Hematopoietic multipotent progenitor cell treated with erythropoietin and hydrocortisone succinate and interleukin-3 and kit ligand, for 17 days (in vitro differentiated cells): Measurements from ENCODE around the gene PVALEF.

Experiments used
- DNase-seq: peaks from one replicate; pipeline ENCODE4 v3.0.0-alpha.2; 2015; ENCODE audit warnings: low spot score

The PVALEF gene

DNA sequence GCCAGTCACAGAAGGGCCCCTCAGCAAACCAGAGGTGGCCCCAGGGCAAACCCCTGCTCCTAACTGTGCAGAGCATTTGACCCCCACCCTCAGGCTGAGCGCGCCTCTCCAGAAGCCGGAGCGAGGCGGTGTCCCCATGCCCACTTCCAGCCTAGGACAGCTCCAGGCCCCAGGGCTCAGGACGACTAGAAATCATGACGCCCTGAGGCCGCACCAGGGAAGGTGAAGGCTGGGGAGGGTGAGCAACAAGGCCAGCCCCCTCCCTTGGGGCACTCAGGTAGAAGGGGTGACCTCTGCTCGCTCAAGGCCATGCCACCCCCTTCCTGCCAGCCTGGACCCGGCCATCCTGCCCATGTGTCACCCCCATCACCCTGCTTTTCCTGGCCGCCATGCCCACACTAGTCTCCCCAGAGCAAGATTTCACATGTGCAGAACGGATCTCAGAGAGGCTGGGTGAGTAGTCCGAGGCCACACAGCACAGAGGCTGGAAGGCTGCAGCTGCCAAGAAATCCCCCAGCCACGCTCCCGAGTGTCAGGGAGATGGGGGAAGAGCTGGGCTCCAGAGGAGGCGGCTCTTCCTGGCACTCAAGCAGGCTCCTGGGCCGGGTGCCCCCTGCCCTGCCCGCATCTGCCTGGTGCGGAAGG, 2.1 kb upstream of the PVALEF start:
- no peak for DNase-seq

DNA sequence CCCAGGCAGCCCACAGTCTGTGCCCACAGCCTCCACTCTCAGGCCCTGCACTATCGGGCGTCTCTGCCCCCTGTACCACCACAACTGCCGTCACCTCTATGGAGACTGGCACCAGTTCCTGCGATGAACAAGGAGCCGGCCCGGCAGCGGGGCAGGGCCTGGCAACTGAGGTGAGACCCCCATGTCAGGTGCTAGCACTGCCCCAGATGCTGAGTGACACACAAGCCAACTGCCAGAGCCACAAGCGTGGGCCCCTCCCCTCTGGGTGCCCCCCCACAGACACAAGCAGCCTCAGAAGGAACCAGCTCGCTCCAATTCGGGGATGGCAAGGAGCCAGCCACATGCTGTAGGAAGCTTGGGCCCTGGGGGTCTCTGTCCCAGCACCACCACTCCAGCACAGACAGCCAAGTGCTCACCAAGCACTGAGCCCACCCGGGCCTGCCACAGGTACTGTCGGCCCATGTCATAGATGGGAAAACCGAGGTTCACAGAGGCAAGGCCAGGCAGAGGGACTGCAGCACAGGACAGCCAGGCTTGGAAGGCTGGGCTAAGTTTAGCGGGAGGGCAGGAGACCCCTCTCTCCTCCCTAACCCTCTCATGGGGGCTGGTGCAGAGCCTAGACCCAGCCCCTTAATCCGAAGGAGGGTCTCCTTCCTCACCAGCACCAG, 1.5 kb upstream of the PVALEF start:
- DNase-seq = no peak

DNA sequence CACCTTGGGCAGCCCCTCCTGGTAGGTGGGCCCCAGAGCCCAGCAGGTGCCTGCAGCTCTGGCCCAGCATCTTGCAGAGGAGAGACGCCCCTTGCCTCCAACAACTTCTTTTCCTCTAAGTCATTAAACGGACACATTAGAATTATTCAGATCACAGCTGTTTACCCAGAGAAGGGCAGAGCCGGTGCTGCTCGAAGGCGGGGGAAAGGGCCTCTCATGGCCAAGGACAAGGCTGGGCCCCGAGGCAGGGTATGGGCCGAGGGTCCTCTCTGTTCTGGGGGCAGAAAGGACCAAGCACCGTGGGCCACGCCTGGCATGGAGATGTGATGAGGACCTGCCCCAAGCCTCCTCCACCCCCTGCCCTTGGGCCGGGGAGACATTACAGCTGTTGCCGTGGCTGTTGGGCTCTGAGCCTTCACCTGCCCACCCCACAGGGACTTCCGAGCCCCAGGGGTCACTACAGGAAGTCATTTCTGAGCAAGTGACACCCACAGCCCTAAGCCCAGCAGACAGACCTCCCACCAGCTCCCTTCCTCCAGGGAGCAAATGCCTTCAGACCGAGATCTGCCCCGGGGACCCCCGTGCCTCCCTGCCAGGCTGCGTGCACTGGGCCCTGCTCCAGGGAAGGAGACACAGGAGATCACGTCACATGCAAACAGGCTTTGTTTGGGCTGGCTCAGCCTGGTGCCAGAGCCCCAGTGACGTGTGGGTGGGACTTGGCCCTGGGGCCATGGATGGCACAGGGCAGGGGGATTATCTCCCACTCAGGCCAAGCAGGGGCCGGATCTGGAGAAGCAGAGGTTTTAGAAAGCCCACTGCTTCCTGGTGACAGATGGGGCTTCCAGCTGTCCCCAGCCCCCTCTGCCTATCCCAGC, 699 bp upstream of the PVALEF start:
- no peak for DNase-seq

DNA sequence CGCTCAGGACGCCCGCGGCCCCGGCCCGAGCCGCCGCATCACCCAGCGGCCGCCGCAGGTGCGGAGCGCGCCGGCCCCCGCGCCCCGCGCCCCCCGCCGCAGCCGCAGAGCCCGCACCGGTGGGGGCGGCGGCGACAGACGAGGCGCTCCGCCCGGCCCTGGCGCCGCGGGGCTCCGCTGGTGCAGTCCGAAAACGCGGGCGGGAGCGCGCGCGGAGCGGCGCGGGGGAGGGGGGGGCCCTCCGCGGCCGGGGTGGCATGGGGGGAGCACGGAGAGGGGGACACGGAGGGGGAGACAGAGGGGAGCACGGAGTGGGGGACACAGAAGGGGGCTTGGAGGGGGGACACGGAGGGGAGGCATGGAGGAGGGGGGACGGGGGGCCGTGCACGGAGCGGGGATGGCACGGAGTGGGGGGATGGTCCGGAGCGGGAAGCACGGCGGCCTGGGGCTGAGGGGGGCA, 756 bp downstream of the PVALEF start, which contains the start of gene AATK:
TSS of gene AATK (minus strand) at position 189 of the 460 bp plus-strand sequence. CDS start 229 bp downstream, outside the sequence.
- no peak for DNase-seq

DNA sequence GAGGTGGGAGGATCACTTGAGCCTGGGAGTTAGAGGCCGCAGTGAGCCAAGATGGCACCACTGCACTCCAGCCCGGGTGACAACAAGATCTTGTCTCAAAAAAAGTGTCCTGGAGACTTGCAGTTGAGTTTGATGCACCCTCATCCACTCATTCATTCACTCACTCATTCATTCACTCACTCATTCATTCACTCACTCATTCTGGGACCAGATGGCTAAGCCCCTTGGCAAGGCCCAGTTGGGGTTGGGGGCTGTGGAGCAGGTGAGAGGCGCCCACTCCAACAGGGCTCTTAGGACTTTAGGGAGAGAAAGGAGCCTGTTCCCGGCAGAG, 1.9 kb downstream of the PVALEF start:
- DNase-seq = no peak

DNA sequence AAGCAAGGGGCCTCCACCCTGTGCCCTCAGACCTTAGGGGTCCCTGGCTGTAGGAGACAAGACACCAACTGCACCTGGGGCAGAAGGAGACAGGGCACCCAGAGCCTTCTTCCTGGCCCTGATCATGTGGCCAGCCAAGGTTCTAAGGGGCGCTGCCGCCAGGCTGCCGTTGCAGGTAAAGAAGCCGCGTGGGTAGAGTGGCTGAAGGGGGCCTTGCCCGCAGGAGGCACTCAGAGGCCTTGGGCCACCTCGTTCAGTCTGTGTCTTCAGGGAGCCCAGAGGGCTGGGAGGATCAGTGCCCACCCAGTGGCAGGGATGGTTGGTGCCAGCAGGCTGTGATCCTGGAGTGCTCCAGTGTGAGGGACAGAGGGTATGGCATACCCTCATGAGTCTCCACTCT, 2.3 kb downstream of the PVALEF start:
- DNase-seq = no peak

DNA sequence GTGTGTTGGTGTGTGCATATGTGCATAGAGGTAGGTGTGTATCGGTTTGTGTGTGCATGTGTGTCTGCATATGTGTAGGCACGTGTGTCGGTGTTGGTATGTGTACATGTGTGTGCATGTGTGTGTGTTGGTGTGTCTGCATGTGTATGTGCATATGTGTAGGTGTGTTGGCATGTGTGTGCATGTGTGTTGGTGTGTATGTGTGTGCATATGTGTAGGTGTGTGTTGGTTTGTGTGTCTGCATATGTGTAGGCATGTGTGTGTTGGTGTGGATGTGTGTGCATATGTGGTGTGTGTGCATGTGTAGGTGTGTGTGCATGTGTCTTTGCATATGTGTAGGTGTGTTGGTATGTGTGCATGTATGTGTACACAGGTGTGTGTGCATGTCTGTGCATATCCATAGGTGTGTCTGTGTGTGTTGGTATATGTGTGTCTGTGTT, 4.6 kb downstream of the PVALEF start:
- no peak for DNase-seq

DNA sequence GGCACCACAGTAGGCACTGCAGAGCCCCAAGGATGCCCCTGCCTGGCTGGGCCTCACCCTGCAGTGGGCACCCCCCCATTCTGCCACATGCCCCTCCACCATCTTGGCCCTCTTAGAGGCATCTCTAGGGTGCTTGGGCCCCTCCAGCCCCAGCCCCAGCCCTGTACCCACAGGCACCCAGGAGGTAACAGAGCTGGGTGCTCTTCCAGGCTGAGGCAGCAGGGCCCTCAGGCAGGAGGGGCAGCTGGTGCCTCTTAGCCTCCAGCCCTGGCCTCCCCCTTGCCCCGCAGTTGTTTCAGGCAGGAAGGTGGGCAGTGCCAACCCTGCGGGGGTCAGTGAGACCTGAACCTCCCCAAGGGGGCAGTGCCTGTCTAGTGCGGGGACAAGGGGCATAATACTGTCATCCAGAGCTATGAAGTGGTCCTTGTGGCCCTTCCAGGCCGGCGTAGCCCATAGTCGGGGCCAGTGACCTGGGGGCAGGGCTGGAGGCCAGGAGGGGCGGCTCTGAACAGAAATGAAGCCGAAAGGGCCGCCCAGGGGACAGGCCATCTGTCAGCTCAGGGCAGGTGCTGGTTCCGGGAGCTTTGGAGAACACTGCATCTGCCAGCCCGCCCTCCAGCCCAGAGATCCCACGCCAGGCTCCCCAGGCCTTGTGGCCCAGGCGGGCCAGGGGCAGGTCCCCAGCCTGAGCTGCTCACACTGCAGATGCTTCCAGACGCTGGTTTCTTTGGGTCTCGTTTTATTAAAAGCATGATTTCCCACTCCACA, 5.6 kb downstream of the PVALEF start:
- DNase-seq = no peak

DNA sequence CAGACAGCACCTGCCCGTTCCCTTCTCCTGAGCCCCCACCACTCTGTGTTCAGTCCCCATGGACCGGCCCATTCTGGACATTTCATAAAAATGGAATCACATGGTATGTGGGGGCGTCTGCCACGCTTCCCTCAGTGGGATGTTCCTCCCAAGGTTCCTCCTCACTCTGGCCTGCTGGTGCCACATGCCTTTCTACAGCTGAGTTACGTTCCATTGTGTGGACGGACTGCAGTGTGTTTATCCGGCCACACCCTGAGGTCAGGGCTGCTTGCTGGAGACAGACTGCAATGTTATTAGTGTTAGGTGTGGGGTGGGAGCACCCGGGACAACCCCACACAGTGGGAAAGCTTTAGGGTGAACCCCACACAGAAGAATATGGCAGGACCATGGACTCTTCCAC, 6.6 kb downstream of the PVALEF start:
- DNase-seq = no peak

DNA sequence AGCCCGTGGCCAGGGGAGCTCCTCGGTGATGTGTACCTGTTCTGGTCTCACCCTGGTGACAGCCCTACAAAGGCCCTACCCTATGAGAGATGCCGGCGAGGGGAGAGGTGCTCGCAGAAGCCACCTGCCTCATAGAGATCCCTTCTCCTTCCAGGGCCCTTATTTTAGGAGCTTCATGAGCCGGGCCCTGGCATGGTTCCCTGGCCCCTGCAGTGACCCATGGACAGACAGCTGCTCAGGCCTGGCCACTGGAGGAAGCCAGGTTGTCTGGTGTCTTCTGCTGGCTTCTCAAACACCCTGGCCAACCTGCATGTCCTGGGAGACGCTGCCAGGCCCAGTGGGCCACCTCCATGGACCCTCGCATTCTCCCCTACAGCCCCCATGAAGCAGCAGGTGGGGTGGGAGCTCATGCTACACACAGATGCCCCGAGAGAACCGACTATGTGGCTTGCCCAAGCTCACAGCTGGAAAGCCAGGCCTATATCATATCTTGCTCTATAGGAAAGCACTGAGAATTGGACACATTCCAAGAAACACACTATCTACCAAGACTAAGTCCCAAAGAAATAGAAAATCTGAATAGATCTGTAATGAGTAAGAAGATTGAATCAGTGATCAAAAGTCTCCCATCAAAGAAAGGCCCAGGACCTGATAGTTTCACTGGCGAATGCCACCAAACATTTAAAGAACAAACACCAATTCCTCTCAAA, 7.9 kb downstream of the PVALEF start:
- DNase-seq = no peak

DNA sequence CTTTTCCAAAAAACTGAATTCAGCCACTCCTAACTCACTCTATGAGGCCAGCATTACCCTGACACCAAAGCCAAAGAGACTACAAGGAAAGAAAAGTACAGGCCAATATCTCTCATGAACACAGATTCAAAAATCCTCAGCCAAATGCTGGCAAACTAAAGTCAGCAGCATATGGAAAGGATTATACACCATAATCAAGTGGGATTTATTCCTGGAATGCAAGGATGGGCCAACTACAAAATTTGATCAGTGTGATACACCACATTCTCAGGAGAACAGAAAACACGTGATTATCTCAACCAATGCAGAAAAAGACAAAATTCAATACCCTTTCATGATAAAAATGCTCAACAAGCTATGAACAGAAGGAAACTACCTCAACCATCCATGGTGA, 8.5 kb downstream of the PVALEF start:
- no peak for DNase-seq

DNA sequence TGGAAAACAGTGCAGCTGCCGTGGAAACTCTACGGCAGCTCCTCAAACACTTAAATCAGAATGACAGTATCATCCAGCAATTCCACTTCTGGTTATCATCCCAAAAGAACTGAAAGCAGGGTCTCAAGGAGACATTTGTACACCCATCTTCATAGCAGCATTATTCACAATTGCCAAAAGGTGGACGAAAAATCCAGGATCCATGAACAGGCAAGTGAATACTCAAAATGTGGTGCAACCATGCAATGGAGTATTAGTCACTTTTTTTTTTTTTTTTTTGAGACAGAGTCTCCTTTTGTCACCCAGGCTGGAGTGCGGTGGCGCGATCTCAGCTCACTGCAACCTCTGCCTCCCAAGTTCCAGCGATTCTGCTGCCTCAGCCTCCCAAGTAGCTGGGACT, 11.4 kb downstream of the PVALEF start:
- DNase-seq = no peak

DNA sequence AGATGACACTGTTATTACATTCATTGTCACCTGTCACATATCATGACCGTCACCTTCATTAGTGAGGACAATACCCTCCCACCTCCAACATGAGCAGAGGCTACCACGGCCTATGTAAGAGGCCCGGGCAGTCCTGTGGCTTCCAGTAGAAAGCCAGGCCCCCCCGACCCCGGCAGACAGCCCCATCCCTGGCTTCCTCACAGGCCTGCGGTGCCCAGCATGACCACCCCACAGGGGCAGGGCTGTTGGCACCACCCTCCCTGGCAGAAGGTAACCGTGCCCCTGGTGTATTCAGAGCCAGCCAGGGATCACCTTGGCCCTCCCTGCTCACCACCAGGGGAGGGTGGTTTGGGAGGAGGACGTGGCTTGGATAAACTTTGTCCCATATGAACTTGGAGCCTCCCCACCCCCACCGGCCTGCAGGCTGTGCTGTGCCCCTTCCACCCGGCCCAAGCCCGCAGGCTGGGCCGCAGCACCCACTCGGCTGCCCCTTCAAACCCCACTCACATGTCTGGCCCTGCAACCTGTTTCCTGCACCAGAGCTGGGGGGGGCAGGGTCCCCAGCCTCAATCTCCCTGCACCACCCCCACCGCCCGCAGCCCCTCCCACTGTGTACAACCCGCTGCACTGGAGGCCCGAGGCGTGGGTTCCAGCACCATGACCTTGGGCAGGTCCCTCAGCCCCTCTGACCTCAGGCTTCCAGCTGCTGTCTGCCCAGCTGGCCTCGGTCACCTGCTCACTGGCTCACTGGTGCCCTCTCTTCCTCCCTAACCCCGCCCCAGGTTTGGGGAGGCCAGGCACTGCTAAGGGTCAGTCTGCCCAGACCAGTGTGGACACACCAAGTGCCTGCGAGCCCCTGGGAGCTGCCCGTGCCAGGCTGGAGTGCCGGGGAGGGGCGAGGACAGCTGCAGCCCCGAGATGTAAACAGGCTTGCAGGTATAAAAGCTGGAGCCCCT, 13.1 kb downstream of the PVALEF start:
- DNase-seq = no peak

DNA sequence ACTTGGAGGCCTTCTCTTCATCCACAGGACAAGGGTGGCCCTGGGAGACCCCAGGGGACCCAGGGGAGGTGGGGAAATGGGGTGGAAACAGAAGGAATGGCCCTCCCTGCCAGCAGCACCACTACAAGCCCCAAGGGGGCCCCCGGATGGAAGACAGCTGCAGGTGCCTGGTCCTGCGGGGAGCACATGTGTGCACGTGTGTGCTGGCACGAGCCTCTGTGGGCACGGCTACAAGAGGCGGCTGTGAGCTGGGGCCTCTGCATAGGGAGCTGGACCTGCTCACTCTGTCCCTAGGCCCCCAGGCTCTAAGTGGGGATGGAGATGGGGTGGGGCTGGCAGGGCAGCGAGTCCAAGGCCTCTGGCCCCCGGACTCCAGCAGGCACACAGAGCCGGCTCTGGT, 13.9 kb downstream of the PVALEF start:
- DNase-seq = no peak

DNA sequence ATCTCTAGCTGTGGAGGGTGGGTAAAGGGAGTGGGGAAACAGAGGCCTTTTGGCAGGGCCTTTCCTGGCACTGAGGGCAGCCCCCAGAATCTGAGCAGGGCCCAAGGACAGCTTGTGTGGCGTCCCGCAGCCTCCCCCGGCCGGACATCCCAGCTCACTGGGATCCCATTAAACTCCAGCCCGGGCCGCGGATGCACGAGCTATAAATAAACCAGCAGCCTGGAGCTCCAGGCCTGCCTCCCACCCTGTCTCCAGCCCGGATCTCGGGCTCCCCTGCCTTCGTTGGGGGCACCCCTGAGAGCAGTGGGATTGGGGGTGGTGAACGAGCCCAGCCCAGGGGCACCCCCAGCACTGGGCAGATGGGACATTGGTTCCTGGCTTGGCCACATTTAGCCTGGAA, 14.6 kb downstream of the PVALEF start:
- DNase-seq = no peak

DNA sequence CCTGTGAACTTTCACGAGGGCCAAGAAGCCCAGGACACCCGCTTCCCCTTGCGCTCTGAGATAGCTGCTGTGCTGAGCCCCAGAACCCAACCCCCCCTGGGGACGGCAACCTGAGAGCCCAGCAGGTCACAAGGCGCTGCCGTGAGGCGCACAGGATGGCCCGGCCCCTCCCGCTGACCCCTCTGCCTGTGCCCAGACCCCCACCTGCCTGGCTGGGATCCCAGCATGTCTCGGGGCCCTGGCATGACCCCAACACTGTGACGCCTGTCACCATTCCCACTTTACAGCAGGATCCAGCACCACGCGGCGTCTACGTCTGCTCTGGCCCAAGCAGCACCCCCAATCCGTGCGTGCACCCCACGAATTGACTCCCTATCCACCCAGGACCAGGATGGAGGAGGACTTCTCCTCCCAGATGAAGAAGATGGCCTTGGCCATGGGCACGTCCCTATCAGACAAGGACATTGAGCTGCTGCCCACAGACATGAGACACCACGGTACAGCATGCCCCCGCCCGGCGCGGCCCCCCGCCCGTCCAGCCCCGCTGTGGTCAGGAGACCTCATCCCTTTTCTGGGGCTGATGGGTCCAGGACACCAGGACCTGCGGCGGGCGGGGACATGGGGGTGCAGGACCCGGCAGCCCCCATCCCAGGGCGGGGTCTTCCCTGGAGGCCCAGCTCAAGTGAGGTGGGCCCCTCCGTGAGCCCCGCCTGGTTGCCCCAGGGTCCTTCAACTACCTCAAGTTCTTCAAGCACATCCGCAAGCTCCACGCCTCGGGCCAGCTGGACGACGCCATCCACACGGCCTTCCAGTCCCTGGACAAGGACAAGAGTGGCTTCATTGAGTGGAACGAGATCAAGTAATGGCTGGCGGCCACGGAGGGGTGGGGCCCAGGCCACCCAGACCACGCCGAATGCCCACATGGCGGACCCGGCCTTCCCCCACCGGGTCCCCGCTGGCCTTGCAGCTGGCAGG, 15.8 kb downstream of the PVALEF start:
- no peak for DNase-seq

DNA sequence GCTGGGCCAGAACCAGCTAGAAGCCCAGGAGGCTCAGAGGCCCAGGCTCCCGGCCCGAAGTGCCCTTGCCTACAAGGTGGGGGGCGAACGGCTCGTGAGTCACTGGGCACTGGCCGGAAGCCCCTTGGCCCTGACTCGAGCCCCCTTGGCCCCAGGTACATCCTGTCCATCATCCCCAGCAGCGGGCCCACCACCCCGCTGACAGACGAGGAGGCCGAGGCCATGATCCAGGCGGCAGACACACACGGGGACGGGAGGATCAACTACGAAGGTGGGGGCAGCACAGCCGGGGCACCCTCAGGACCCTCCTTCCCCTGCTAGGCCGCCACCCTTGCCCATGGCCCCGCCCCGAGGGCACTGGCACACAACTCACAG, 16.5 kb downstream of the PVALEF start:
- DNase-seq = no peak

DNA sequence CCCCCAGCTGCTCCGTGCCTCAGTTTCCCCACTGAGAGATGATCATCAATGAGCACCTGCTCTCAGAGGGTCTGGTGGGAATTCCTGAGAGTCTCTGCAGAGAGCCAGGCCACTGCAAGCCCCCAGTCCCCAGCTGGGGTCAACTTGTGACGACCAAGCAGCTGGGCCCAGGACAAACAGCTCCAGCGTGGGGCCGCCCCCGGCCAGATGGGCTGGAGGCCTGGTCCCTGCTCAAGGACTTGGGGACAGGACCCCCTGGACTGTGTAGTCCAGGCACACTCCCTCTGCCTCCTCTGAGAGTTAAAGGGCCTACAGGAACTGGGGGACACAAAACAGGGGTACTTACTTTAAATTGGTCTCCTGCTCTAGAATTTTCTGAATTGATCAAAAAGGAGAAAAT, 17.3 kb downstream of the PVALEF start:
- no peak for DNase-seq

DNA sequence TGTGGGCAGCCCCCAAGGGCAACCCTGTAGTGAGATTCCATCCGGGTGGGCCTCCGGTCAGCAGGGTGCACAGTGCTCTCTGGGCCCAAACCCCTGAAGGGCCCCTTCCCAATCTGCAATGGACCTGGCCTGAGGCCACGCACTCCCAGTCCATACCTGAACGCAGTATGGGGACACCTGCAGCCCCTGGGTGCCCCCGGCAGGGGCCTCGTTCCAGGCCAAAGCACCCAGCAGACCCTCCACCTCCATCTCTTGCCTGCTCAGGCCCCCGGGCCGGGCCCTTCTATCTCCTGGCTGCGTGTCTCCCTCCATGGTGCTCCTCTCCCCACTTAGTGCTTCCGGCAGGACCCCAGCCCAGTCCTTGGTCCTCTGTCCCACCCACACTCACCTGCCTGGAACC, 18.0 kb downstream of the PVALEF start:
- DNase-seq = no peak
